Neural progenitor cell (in vitro differentiated cells): ENCODE measurements around the gene CKS1B. TPM values are rescaled to one million over a fixed set of nuclear protein-coding genes. Genes with fewer than 3 reads are reported as not detected.

Source experiments
- DNase-seq: peaks from one replicate; pipeline ENCODE4 v3.0.0-alpha.2; 2016; ENCODE audit warnings: low spot score
- H2AFZ ChIP-seq: fragments of 200-600 bp; sonication (generic); replicated peaks from 2 replicates; pipeline ENCODE4 v1.6.1; 2016; ENCODE audit warnings: antibody characterized with exemption
- H3F3A ChIP-seq: fragments of 200-600 bp; sonication (generic); 2 replicates; pipeline ENCODE4 v1.6.1; 2016; ENCODE audit warnings: antibody characterized with exemption, low read depth
- H3K27ac ChIP-seq: fragments of 200-600 bp; sonication (generic); 2 replicates; pipeline ENCODE4 v1.5.1; 2016; ENCODE audit warnings: mild to moderate bottlenecking
- H3K27me3 ChIP-seq: fragments of 200-600 bp; sonication (generic); 2 replicates; pipeline ENCODE4 v1.6.1; 2016; ENCODE audit warnings: mild to moderate bottlenecking, moderate library complexity
- H3K36me3 ChIP-seq: fragments of 200-600 bp; sonication (generic); 2 replicates; pipeline ENCODE4 v1.5.1; 2016
- H3K4me1 ChIP-seq: fragments of 200-600 bp; sonication (generic); 2 replicates; pipeline ENCODE4 v1.6.1; 2016; ENCODE audit warnings: mixed run types
- H3K4me2 ChIP-seq: fragments of 200-600 bp; sonication (generic); 2 replicates; pipeline ENCODE4 v1.6.1; 2016
- H3K4me3 ChIP-seq: fragments of 200-600 bp; sonication (generic); 2 replicates; pipeline ENCODE4 v1.5.1; 2016
- H3K79me2 ChIP-seq: fragments of 200-600 bp; sonication (generic); 2 replicates; pipeline ENCODE4 v1.6.1; 2016; ENCODE audit warnings: low read depth
- H3K9ac ChIP-seq: fragments of 200-600 bp; sonication (generic); 2 replicates; pipeline ENCODE4 v1.6.1; 2016
- H3K9me3 ChIP-seq: fragments of 200-600 bp; sonication (generic); 2 replicates; pipeline ENCODE4 v1.5.1; 2016; ENCODE audit warnings: low read depth
- H4K20me1 ChIP-seq: fragments of 200-600 bp; sonication (generic); 2 replicates; pipeline ENCODE4 v1.6.1; 2016; ENCODE audit warnings: low read depth
- H3K27ac Mint-ChIP-seq: 3 replicates; pipeline ENCODE4 v1.8.0; 2021; ENCODE audit warnings: mixed read lengths
- H3K27me3 Mint-ChIP-seq: 2 replicates; pipeline ENCODE4 v1.8.0; 2022; ENCODE audit warnings: low read depth, mild to moderate bottlenecking, inconsistent platforms, moderate library complexity, mixed read lengths; ENCODE audit not compliant: insufficient read depth
- H3K36me3 Mint-ChIP-seq: 3 replicates; pipeline ENCODE4 v1.8.0; 2021; ENCODE audit warnings: mixed read lengths
- H3K4me1 Mint-ChIP-seq: 3 replicates; pipeline ENCODE4 v1.8.0; 2021; ENCODE audit warnings: mixed read lengths
- H3K4me3 Mint-ChIP-seq: 3 replicates; pipeline ENCODE4 v1.8.0; 2021; ENCODE audit warnings: mild to moderate bottlenecking, moderate library complexity, mixed read lengths
- H3K9me3 Mint-ChIP-seq: 3 replicates; pipeline ENCODE4 v1.8.0; 2020; ENCODE audit warnings: mixed read lengths
- EZH2 ChIP-seq: fragments of 200-600 bp; sonication (generic); IDR thresholded peaks from 2 replicates; pipeline ENCODE4 v1.6.1; 2017; ENCODE audit warnings: antibody characterized with exemption, mild to moderate bottlenecking, moderate library complexity
- microRNA-seq: library from miRNA; unstranded; fragments of <30 nt; microRNA quantifications from one replicate; pipeline ENCODE4, GENCODE V29; 2016
- small RNA-seq: library from RNA; depleted of rRNA; stranded (forward); fragments of <200 nt; gene quantifications from one replicate; pipeline ENCODE3, GENCODE V24; 2015
- total RNA-seq: library from RNA; depleted of rRNA; stranded (reverse); fragments of >200 nt; gene quantifications from 2 replicates; pipeline ENCODE4 v1.2.3, GENCODE V29; 2015; ENCODE audit warnings: low replicate concordance

The CKS1B gene
- total RNA-seq, 1 donor from 2014 or later, result 297 TPM

- H3K4me1 ChIP-seq, result no peaks in the 10 kb centered on the region
- no peak for DNase-seq
Observed at GRCh38 chr1:155026588-155026987, 52.1 kb downstream of the CKS1B start.

More at GRCh38 chr1:155026588-155026987, 52.1 kb downstream of the CKS1B start:
- Mint-ChIP-seq H3K27ac (no peak overlapping the region), H3K9me3 (no peaks in the 10 kb centered on the region), H3K27me3 (peaks cover 14% of the 10 kb centered on the region), H3K36me3 (no peaks in the 10 kb centered on the region), H3K4me3 (no peak overlapping the region), H3K4me1 (peaks cover 5% of the 10 kb centered on the region)
- Histone ChIP-seq H3K36me3 (no peaks in the 10 kb centered on the region), H3K27ac (no peak overlapping the region), H2AFZ (no peak overlapping the region), H3K4me2 (no peak overlapping the region), H3K9me3 (no peaks in the 10 kb centered on the region), H3F3A (no peaks in the 10 kb centered on the region), H3K9ac (no peak overlapping the region), H3K4me3 (no peak overlapping the region), H3K27me3 (no peaks in the 10 kb centered on the region), H3K79me2 (no peaks in the 10 kb centered on the region), H4K20me1 (no peaks in the 10 kb centered on the region)
- TF ChIP-seq EZH2, result no peak

Small RNA genes lying within 50 kb of the gene (microRNA-seq; reads per million reads assigned to microRNA genes)
- gene MIR4258, result not detected

Small RNA genes lying within 50 kb of the gene (small RNA-seq; reads per million reads assigned to genes)
- gene MIR4258 (not detected), gene RF00017 (not detected)

Other genes with a start within 250 kb of the CKS1B start
- gene KCNN3, start 104.4 kb upstream of the CKS1B start, total RNA-seq, result 4.3 and 4.7 TPM in 2 replicates
- 4.3 and 12.7 TPM in 2 replicates for gene PMVK, start 38.0 kb upstream of the CKS1B start, total RNA-seq
- 21.4 and 64.0 TPM in 2 replicates for gene PBXIP1, start 18.6 kb upstream of the CKS1B start, total RNA-seq
- gene PYGO2, start 12.9 kb upstream of the CKS1B start, total RNA-seq, result 32.1 and 48.1 TPM in 2 replicates
- 69.0 and 86.5 TPM in 2 replicates for gene SHC1, start 3.9 kb upstream of the CKS1B start, total RNA-seq
- gene FLAD1, start 8.7 kb downstream of the CKS1B start, total RNA-seq, result 19.3 and 47.4 TPM in 2 replicates
- gene LENEP, start 18.9 kb downstream of the CKS1B start, total RNA-seq, result not detected in 2 replicates
- 4.7 and 15.7 TPM in 2 replicates for gene ZBTB7B, start 28.1 kb downstream of the CKS1B start, total RNA-seq
- 1.8 and 2.0 TPM in 2 replicates for gene DCST2, start 59.1 kb downstream of the CKS1B start, total RNA-seq
- not detected in 2 replicates for gene DCST1, start 59.1 kb downstream of the CKS1B start, total RNA-seq
- gene ADAM15, start 76.6 kb downstream of the CKS1B start, total RNA-seq, result 15.7 and 44.9 TPM in 2 replicates
- 10.7 and 18.4 TPM in 2 replicates for gene EFNA4, start 89.1 kb downstream of the CKS1B start, total RNA-seq
- gene EFNA3, start 104.2 kb downstream of the CKS1B start, total RNA-seq, result 4.0 and 9.6 TPM in 2 replicates
- 0.34 and 0.65 TPM in 2 replicates for gene EFNA1, start 153.2 kb downstream of the CKS1B start, total RNA-seq
- 14.4 and 29.0 TPM in 2 replicates for gene SLC50A1, start 161.2 kb downstream of the CKS1B start, total RNA-seq
- gene DPM3, start 165.8 kb downstream of the CKS1B start, total RNA-seq, result 16.8 and 133 TPM in 2 replicates
- 37.8 and 100 TPM in 2 replicates for gene KRTCAP2, start 198.6 kb downstream of the CKS1B start, total RNA-seq
- gene TRIM46, start 199.2 kb downstream of the CKS1B start, total RNA-seq, result 3.9 and 10.2 TPM in 2 replicates
- gene THBS3, start 233.2 kb downstream of the CKS1B start, total RNA-seq, result 19.3 and 30.4 TPM in 2 replicates
- gene MTX1, start 234.0 kb downstream of the CKS1B start, total RNA-seq, result 25.6 and 46.5 TPM in 2 replicates